PC-3 (cell line): ENCODE data around the gene GLMP. TPM values are rescaled to one million over a fixed set of nuclear protein-coding genes. Genes with fewer than 3 reads are reported as not detected.
A peak's percentile ranks its signal among the peaks of the same experiment; 100 is the strongest.

Source experiments
- ATAC-seq: fragments of 200-7000 bp; cut with Tn5 transposase; 2 replicates; pipeline ENCODE4 v1.9.1; 2020; ENCODE audit warnings: mild to moderate bottlenecking, moderate library complexity
- BruUV-seq: library from RNA; stranded (reverse); fragments of 400-500 nt; replicated peaks from 2 replicates; lab custom pipeline; 2021; lab: Mats Ljungman, UMichigan
- CTCF ChIA-PET: fragments of 300-600 bp; sonication (Branson Sonifier 250); formaldehyde crosslinking; loops from one replicate; lab custom pipeline; 2022; ENCODE audit warnings: antibody characterized with exemption; lab: Charles Lee
- POLR2A ChIA-PET: fragments of 300-600 bp; sonication (Branson Sonifier 250); formaldehyde crosslinking; loops from one replicate; lab custom pipeline; 2022; ENCODE audit warnings: antibody characterized with exemption; ENCODE audit not compliant: unreplicated experiment; lab: Charles Lee
- DNase-seq: peaks from one replicate; pipeline ENCODE4 v3.0.0-alpha.2; 2015
- H2AFZ ChIP-seq: fragments of 300-600 bp; sonication (generic); 2 replicates; pipeline ENCODE4 v1.6.0; 2016; ENCODE audit warnings: antibody characterized with exemption, low read length
- H3F3A ChIP-seq: fragments of 300-600 bp; sonication (generic); one replicate; pipeline ENCODE4 v1.6.0; 2017; ENCODE audit warnings: antibody characterized with exemption, low read length, control low read depth, mild to moderate bottlenecking; ENCODE audit not compliant: unreplicated experiment
- H3K27ac ChIP-seq: fragments of 300-600 bp; sonication (generic); 2 replicates; pipeline ENCODE4 v1.5.1; 2016; ENCODE audit warnings: mild to moderate bottlenecking, low read length
- H3K27me3 ChIP-seq: fragments of 300-600 bp; sonication (generic); 2 replicates; pipeline ENCODE4 v1.6.1; 2016; ENCODE audit warnings: low read length, mixed read lengths
- H3K36me3 ChIP-seq: fragments of 300-600 bp; sonication (generic); 2 replicates; pipeline ENCODE4 v1.6.1; 2016; ENCODE audit warnings: low read depth, mixed run types, low read length, mixed read lengths
- H3K4me1 ChIP-seq: fragments of 300-600 bp; sonication (generic); 2 replicates; pipeline ENCODE4 v1.5.1; 2016; ENCODE audit warnings: low read length; ENCODE audit not compliant: insufficient read depth
- H3K4me2 ChIP-seq: fragments of 300-600 bp; sonication (generic); 2 replicates; pipeline ENCODE4 v1.6.0; 2016; ENCODE audit warnings: low read length
- H3K4me3 ChIP-seq: fragments of 300-600 bp; sonication (generic); 2 replicates; pipeline ENCODE4 v1.5.1; 2016; ENCODE audit warnings: mild to moderate bottlenecking, low read length, mixed read lengths
- H3K79me2 ChIP-seq: fragments of 300-600 bp; sonication (generic); 2 replicates; pipeline ENCODE4 v1.6.1; 2017; ENCODE audit warnings: low read length, mixed read lengths
- H3K9ac ChIP-seq: fragments of 300-600 bp; sonication (generic); 2 replicates; pipeline ENCODE4 v1.6.0; 2016; ENCODE audit warnings: mild to moderate bottlenecking, low read length
- H3K9me2 ChIP-seq: fragments of 300-600 bp; sonication (generic); replicated peaks from 2 replicates; pipeline ENCODE4 v1.6.1; 2016; ENCODE audit warnings: mixed run types, low read length, mixed read lengths
- H3K9me3 ChIP-seq: fragments of 300-600 bp; sonication (generic); 2 replicates; pipeline ENCODE4 v1.6.1; 2016; ENCODE audit warnings: low read length, mixed read lengths
- H4K20me1 ChIP-seq: fragments of 300-600 bp; sonication (generic); 2 replicates; pipeline ENCODE4 v1.6.1; 2016; ENCODE audit warnings: low read length, mixed read lengths
- EZH2 ChIP-seq: fragments of 300-600 bp; sonication (generic); IDR thresholded peaks from one replicate; pipeline ENCODE4 v1.6.1; 2017; ENCODE audit warnings: antibody characterized with exemption, mild to moderate bottlenecking, low read length; ENCODE audit not compliant: unreplicated experiment
- EZH2phosphoT487 ChIP-seq: fragments of 300-600 bp; sonication (generic); IDR thresholded peaks from 2 replicates; pipeline ENCODE4 v1.6.1; 2018; ENCODE audit warnings: mild to moderate bottlenecking, antibody characterized with exemption, low read length, borderline replicate concordance
- intact Hi-C: fragments of 100-400 bp; cut with micrococcal nuclease; formaldehyde crosslinking; loops from 2 replicates; pipeline ENCODE4 v1.9.0; 2023
- total RNA-seq: library from RNA; depleted of rRNA; stranded (reverse); fragments of >200 nt; gene quantifications from 2 replicates; pipeline ENCODE4 v1.2.3, GENCODE V29; 2014
- TF ChIP-seq, protein P1 (sequence below): fragments of 300-600 bp; sonication (generic); conservative IDR thresholded peaks from 2 replicates; pipeline ENCODE4 v1.5.1; 2017; ENCODE audit warnings: antibody characterized with exemption, low read depth, mild to moderate bottlenecking, low read length

The GLMP gene
- total RNA-seq, 1 experiment from 2014 or later: 49.8 TPM

DNA sequence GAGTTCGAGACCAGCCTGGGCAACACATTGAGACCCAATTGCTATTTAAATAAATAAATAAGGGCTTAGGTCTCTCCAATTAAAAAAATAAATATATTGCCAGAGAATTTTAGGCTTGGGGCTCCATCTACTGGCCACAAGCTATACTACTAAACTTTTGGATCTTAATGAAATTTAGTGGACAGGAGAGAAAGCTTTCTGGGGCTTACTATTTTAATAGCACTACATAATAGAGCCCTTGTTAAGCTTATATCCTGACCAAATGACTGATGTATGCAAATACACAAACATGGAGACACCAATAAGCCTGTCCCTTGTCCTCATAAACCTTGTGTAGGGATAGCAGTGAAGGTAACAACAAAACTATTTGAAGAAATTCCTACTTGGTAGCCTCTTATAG lies 24.2 kb upstream of the GLMP start:
- Histone ChIP-seq H3K9me3 (no peaks in the 10 kb centered on the region), H3K79me2 (peaks cover 19% of the 10 kb centered on the region)

DNA sequence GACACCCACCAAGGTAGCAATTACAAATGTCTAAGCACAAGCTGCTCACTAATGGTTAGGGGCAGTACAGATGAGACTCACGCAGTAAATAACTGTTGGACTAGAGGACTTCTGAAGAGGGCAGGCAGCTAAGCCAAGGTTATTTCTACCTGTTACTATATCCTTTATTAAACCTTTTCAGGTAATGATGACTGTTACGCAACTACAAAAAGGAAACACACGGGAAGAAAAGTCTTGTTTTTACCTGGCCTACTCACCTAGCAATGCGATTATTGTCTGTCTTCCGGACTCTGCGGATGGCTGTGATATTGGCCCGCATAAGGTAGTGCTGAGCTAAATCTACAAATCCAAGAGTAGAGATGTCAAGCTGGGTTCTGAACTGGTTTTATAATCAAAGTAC lies 21.4 kb upstream of the GLMP start:
- peaks cover 5% of the 10 kb centered on the region; the same call in 1 of the 2 replicates for H3K4me1 ChIP-seq
- H3K36me3 ChIP-seq: peaks cover 86% of the 10 kb centered on the region
- no peak for TF ChIP-seq EZH2
- TF ChIP-seq EZH2phosphoT487: no peak
- TF ChIP-seq, protein P1, sequence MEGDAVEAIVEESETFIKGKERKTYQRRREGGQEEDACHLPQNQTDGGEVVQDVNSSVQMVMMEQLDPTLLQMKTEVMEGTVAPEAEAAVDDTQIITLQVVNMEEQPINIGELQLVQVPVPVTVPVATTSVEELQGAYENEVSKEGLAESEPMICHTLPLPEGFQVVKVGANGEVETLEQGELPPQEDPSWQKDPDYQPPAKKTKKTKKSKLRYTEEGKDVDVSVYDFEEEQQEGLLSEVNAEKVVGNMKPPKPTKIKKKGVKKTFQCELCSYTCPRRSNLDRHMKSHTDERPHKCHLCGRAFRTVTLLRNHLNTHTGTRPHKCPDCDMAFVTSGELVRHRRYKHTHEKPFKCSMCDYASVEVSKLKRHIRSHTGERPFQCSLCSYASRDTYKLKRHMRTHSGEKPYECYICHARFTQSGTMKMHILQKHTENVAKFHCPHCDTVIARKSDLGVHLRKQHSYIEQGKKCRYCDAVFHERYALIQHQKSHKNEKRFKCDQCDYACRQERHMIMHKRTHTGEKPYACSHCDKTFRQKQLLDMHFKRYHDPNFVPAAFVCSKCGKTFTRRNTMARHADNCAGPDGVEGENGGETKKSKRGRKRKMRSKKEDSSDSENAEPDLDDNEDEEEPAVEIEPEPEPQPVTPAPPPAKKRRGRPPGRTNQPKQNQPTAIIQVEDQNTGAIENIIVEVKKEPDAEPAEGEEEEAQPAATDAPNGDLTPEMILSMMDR: no peak
- H3K79me2 ChIP-seq: peaks cover 12% of the 10 kb centered on the region
- no peaks in the 10 kb centered on the region for H3F3A ChIP-seq
- no peaks in the 10 kb centered on the region for H3K9me2 ChIP-seq
- DNase-seq: no peak
- H3K9ac ChIP-seq: no peak overlapping the region
- H3K27ac ChIP-seq: no peak overlapping the region
- no peaks in the 10 kb centered on the region for H3K9me3 ChIP-seq
- intact Hi-C loops: loop anchor here (10.0 kb wide), 1 partner anchor 172 kb away; no protein-coding TSS in a partner anchor
- no peak overlapping the region for H2AFZ ChIP-seq
- peaks cover 15% of the 10 kb centered on the region; the same call in 1 of the 2 replicates for H4K20me1 ChIP-seq
- H3K27me3 ChIP-seq: no peaks in the 10 kb centered on the region
- ChIA-PET POLR2A (interaction anchor here (0.5 kb wide), 1 partner anchor 21 kb away, joined by 3 read pairs; the partner anchor contains the start of gene GLMP), CTCF (interaction anchor here (0.6 kb wide), 1 partner anchor 91 kb away, joined by 11 read pairs; no protein-coding TSS in a partner anchor)
- no peak overlapping the region for H3K4me2 ChIP-seq
- no TSS peak for BruUV-seq
- H3K4me3 ChIP-seq: no peak overlapping the region
- ATAC-seq: no peak

More for the DNA sequence above, 24.2 kb upstream of the GLMP start:
- DNase-seq: peak; percentile 65
- H3K4me3 ChIP-seq: no peak overlapping the region
- no peaks in the 10 kb centered on the region for H3F3A ChIP-seq
- no peaks in the 10 kb centered on the region for H3K27me3 ChIP-seq
- H2AFZ ChIP-seq: no peak overlapping the region
- H3K27ac ChIP-seq: no peak overlapping the region
- no peak overlapping the region for H3K9ac ChIP-seq
- peak; percentile 27 for ATAC-seq
- H3K9me2 ChIP-seq: no peaks in the 10 kb centered on the region
- POLR2A ChIA-PET: no interaction called here
- TF ChIP-seq, protein P1: peak; percentile 83
- TF ChIP-seq EZH2phosphoT487: no peak
- TF ChIP-seq EZH2: no peak
- H3K4me1 ChIP-seq: peaks cover 11% of the 10 kb centered on the region
- CTCF ChIA-PET: interaction anchor here (0.6 to 1.2 kb wide), 6 partner anchors 29 to 174 kb away, joined by 3 to 10 read pairs (median 6); no protein-coding TSS in a partner anchor
- H3K36me3 ChIP-seq: peaks cover 78% of the 10 kb centered on the region
- H3K4me2 ChIP-seq: no peak overlapping the region
- peaks cover 15% of the 10 kb centered on the region; the same call in 1 of the 2 replicates for H4K20me1 ChIP-seq
- no TSS peak for BruUV-seq
- intact Hi-C loops: loop anchor here (10.0 kb wide), 1 partner anchor 175 kb away; no protein-coding TSS in a partner anchor

DNA sequence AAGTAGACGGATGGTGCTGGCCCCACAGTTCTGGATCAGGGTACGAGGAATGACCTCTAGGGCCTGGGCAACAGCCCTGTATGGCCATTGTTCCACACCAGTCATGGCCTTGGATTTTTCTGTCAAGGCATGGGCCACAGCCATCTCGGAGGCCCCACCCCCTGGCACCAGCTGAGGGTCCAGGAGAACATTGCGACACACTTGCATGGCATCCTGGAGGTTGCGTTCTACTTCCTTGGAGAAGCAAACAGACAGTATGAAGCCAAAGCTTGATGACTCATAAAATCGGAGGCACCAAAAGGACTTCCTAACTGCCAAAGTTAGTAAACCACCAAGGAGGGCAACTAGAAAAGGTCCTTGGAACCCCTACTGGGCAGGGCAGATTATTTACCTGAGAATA lies 15.5 kb upstream of the GLMP start:
- Histone ChIP-seq H3K4me3 (no peak overlapping the region), H3K79me2 (no peaks in the 10 kb centered on the region), H3K9me2 (no peaks in the 10 kb centered on the region), H3K36me3 (peaks cover 72% of the 10 kb centered on the region), H3K27me3 (no peaks in the 10 kb centered on the region), H3K4me2 (no peak overlapping the region), H3K9me3 (no peaks in the 10 kb centered on the region), H3K9ac (no peak overlapping the region), H3K4me1 (peaks cover 9% of the 10 kb centered on the region; the same call in 1 of the 2 replicates), H2AFZ (no peak overlapping the region), H3F3A (no peaks in the 10 kb centered on the region), H4K20me1 (peaks cover 3% of the 10 kb centered on the region; the same call in 1 of the 2 replicates), H3K27ac (no peak overlapping the region)
- no peak for TF ChIP-seq EZH2
- no peak for TF ChIP-seq EZH2phosphoT487
- TF ChIP-seq, protein P1: no peak
- ATAC-seq: peak; percentile 81
- no TSS peak for BruUV-seq
- POLR2A ChIA-PET: no interaction called here
- intact Hi-C loops: loop anchor here (10.0 kb wide), 1 partner anchor 166 kb away; no protein-coding TSS in a partner anchor
- DNase-seq: peak; percentile 75
- CTCF ChIA-PET: interaction anchor here (0.5 kb wide), 1 partner anchor 75 kb away, joined by 5 read pairs; no protein-coding TSS in a partner anchor
